CD4-positive, alpha-beta T cell treated with Interleukin-6 for 4 hours (primary cell): ENCODE results near the gene CLIC4.
"Not testable (repeated sequence)": the region's sequence is repeated elsewhere in the genome, so short reads cannot be mapped to it uniquely, and the experiment has no call there.

ENCODE experiments used
- DNase-seq: peaks from one replicate; pipeline ENCODE4 v3.0.0-alpha.2; 2020; ENCODE audit warnings: mixed read lengths

Gene CLIC4

GRCh38 chr1:24886241-24886640 lies 141.0 kb downstream of the CLIC4 start:
- DNase-seq = no peak

- DNase-seq = no peak
Measured at GRCh38 chr1:24888061-24888970, 143.1 kb downstream of the CLIC4 start.

GRCh38 chr1:24888971-24889676 lies 143.9 kb downstream of the CLIC4 start:
- no peak for DNase-seq

GRCh38 chr1:24890887-24891286 lies 145.6 kb downstream of the CLIC4 start:
- no peak for DNase-seq

GRCh38 chr1:24891367-24891766 lies 146.1 kb downstream of the CLIC4 start:
- not testable (repeated sequence) for DNase-seq

GRCh38 chr1:24892188-24893153 lies 147.2 kb downstream of the CLIC4 start:
- no peak for DNase-seq

GRCh38 chr1:24893431-24893830 lies 148.2 kb downstream of the CLIC4 start:
- no peak for DNase-seq
